Glutamatergic neuron (in vitro differentiated cells): ENCODE data around the gene RIMS3. TPM values are rescaled to one million over a fixed set of nuclear protein-coding genes. Genes with fewer than 3 reads are reported as not detected.

Source experiments
- DNase-seq: peaks from one replicate; pipeline ENCODE4 v3.0.0; 2022
- H3K27ac Mint-ChIP-seq: one replicate; pipeline ENCODE4 v1.8.0; 2020; ENCODE audit warnings: mild to moderate bottlenecking, mixed read lengths, inconsistent platforms; ENCODE audit not compliant: unreplicated experiment
- H3K27me3 Mint-ChIP-seq: one replicate; pipeline ENCODE4 v1.8.0; 2020; ENCODE audit warnings: mild to moderate bottlenecking, moderate library complexity, mixed read lengths, inconsistent platforms; ENCODE audit not compliant: unreplicated experiment
- H3K36me3 Mint-ChIP-seq: one replicate; pipeline ENCODE4 v1.8.0; 2020; ENCODE audit warnings: mild to moderate bottlenecking, mixed read lengths, inconsistent platforms; ENCODE audit not compliant: unreplicated experiment
- H3K4me1 Mint-ChIP-seq: one replicate; pipeline ENCODE4 v1.8.0; 2020; ENCODE audit warnings: mild to moderate bottlenecking, low read depth, mixed read lengths, inconsistent platforms; ENCODE audit not compliant: unreplicated experiment
- H3K4me3 Mint-ChIP-seq: one replicate; pipeline ENCODE4 v1.8.0; 2020; ENCODE audit warnings: mild to moderate bottlenecking, mixed read lengths, inconsistent platforms; ENCODE audit not compliant: unreplicated experiment
- H3K9me3 Mint-ChIP-seq: one replicate; pipeline ENCODE4 v1.8.0; 2020; ENCODE audit warnings: mild to moderate bottlenecking, moderate library complexity, mixed read lengths, inconsistent platforms; ENCODE audit not compliant: unreplicated experiment
- long read RNA-seq: library from polyadenylated mRNA; unstranded; transcript quantifications from one replicate; pipeline ENCODE4 v2.0.0, GENCODE V29; 2020; ENCODE audit not compliant: unreplicated experiment
- total RNA-seq: library from RNA; stranded (reverse); fragmentation: NEBNext Ultra II Directional; extraction: Animal tissue kit (Norgen Biotek cat#: 25700); gene quantifications from one replicate; pipeline ENCODE4 v1.2.1, GENCODE V29; 2021; ENCODE audit not compliant: unreplicated experiment
- TF ChIP-seq, protein P1 (sequence below): fragments of 200-600 bp; sonication (generic); IDR thresholded peaks from one replicate; pipeline ENCODE4 v1.5.0; 2021; ENCODE audit not compliant: partially characterized antibody, unreplicated experiment

RIMS3 gene
- 126 TPM for total RNA-seq
- long read RNA-seq, full-length matches to known transcripts, result 4 of 25 reads
- long read RNA-seq, partial matches to known transcripts, result 1 of 25 reads
- long read RNA-seq, other reads (novel, unspliced or antisense), result 20 of 25 reads

DNA sequence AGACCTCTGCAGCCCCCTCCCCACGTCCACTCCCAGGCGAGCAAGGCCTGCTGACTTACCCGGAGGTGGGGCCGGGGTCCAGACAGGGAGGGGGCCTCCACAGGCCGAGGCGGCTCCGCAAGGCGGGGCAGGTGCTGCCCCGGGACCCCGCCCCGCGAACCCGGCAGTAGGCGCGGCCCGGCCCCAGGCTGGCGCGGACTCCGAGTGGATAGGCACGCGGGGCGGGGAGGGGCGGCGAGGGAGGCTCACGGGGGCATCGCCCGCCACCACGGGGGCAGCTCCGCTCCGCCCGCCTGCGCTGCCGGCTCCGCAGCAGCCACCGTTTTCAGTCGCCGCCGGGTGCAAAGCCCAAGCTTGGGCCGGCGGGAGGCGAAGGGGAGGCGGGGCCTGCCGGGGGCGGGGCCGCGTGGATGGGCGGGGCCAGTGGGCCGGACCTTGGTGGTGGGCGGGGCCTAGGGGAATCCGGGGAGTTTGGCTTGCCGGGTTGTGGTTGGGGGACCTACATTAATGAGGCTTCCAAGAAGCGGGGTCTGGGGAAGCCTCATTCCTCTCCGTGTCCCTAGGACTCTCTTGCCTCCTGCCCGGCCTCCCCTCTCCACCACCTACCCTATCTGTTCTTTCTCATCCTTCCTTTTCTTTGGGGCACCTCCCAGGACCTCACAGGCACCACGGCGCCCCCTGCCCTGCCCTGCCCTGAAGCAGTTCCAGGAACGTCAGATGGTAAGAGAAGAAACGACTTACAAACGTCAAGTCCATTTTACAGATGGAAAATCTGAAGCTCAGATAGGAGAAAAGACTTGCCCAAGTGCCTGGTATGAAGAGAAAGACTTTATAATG is at the start of gene RIMS3:
Gene RIMS3 (minus strand): TSS at position 348 of the 837 bp plus-strand sequence. CDS start 23,757 bp downstream, outside the sequence.
- peaks cover 22% of the 10 kb centered on the region for H3K4me1 Mint-ChIP-seq
- peaks cover 7% of the 10 kb centered on the region for H3K9me3 Mint-ChIP-seq
- H3K36me3 Mint-ChIP-seq, result no peaks in the 10 kb centered on the region
- peaks cover 14% of the 10 kb centered on the region for H3K27me3 Mint-ChIP-seq
- H3K27ac Mint-ChIP-seq, result peak within 1 kb of the TSS; percentile 68
- TF ChIP-seq, protein P1, sequence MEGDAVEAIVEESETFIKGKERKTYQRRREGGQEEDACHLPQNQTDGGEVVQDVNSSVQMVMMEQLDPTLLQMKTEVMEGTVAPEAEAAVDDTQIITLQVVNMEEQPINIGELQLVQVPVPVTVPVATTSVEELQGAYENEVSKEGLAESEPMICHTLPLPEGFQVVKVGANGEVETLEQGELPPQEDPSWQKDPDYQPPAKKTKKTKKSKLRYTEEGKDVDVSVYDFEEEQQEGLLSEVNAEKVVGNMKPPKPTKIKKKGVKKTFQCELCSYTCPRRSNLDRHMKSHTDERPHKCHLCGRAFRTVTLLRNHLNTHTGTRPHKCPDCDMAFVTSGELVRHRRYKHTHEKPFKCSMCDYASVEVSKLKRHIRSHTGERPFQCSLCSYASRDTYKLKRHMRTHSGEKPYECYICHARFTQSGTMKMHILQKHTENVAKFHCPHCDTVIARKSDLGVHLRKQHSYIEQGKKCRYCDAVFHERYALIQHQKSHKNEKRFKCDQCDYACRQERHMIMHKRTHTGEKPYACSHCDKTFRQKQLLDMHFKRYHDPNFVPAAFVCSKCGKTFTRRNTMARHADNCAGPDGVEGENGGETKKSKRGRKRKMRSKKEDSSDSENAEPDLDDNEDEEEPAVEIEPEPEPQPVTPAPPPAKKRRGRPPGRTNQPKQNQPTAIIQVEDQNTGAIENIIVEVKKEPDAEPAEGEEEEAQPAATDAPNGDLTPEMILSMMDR, result no peak
- DNase-seq, result peak; percentile 93
- peak within 1 kb of the TSS; percentile 95 for H3K4me3 Mint-ChIP-seq

DNA sequence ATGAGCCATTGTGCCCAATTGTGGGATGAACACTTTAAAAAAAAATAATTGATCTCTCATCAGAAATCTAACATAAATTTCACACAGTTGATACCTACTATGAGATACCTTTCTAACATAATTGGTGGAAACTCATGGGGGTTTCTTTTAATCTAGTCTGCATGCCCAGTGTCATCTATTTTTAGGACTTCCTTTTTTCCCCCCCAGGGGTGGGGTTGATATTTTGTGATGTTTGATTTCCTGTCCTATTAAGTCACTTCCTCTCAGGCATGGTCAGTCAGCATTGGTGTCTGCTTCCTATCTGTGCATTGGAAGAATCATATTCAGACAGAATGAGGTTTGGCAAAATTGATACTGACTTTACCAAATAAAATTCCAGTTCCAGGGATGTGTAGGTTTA is 47.5 kb upstream of the RIMS3 start:
- H3K4me3 Mint-ChIP-seq, result no peak overlapping the region
- H3K27ac Mint-ChIP-seq, result no peak overlapping the region
- TF ChIP-seq, protein P1, result no peak
- peaks cover 7% of the 10 kb centered on the region for H3K27me3 Mint-ChIP-seq
- DNase-seq, result no peak
- peaks cover 3% of the 10 kb centered on the region for H3K9me3 Mint-ChIP-seq
- H3K36me3 Mint-ChIP-seq, result no peaks in the 10 kb centered on the region
- peaks cover 17% of the 10 kb centered on the region for H3K4me1 Mint-ChIP-seq

DNA sequence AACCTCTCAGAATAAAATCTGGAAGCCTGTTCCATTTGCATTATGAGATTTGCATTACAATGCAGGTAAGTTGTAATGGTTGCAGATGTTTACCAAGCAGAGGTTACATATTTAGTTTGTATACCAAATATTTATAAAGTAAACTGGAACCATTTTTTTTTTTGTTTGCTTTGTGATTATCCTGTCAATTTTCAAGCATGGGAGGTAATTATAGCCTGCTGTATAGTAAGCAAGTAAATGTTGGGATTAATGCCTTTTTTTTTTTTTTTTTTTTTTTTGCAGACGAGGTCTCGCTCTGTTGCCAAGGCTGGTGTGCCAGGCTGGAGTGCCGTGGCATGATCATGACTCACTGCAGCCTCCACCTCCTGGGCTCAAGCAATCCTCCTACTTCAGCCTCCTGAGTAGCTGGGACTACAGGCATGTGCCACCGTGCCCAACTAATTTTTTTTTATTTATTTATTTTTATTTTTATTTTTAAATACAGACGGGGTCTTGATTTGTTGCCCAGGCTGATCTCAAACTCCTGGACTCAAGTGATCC is 47.0 kb upstream of the RIMS3 start:
- DNase-seq, result no peak
- H3K4me3 Mint-ChIP-seq, result no peak overlapping the region
- peaks cover 7% of the 10 kb centered on the region for H3K27me3 Mint-ChIP-seq
- peaks cover 3% of the 10 kb centered on the region for H3K9me3 Mint-ChIP-seq
- no peaks in the 10 kb centered on the region for H3K36me3 Mint-ChIP-seq
- TF ChIP-seq, protein P1, result no peak
- peaks cover 17% of the 10 kb centered on the region for H3K4me1 Mint-ChIP-seq
- no peak overlapping the region for H3K27ac Mint-ChIP-seq

DNA sequence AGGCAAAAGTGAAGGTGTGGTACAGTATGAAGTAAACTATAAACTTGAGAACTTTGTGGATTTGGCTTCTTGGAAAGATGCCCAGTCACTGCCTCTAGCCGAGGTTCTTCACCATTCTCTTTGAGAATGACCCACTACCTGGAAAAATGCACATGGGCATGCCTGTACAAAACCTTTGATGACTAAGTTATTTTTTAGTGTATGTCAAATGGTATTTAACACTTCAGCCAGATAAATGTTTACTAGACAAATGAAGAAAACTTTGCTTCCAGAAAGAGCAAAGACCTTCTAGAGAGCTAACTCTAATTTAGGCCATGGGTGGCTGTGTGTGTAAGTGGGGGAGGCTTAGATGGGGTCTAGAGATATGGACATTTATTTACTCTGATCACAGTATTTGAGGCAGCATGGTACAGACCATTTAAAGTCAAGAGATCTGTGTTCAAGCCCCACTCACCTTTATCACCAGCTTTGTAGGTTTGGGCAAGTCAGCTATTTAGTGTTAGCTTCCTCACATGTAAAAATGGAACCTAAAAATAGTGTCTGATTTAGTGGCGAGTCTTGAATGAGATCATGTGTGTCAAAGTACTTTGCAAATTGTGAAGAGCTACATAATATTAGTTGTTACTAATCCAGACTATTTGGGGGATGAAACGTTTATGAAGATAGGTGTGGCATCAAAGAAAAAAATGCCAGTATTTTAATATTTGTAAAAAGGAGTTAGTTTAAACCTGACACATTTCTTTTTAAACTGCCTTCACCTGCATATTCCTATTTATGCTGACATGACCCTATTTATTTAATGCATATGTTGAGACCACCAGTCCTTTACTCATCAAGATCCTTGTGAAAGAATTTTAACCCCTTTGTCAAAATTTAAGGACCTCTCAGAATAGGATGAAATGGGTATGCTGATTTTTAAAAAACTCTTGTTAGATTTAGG is 46.3 kb upstream of the RIMS3 start:
- Mint-ChIP-seq H3K36me3 (no peaks in the 10 kb centered on the region), H3K9me3 (peaks cover 3% of the 10 kb centered on the region), H3K4me3 (peak overlapping the region; percentile 97), H3K27me3 (peaks cover 7% of the 10 kb centered on the region), H3K4me1 (peaks cover 17% of the 10 kb centered on the region), H3K27ac (no peak overlapping the region)
- DNase-seq, result no peak
- TF ChIP-seq, protein P1, result no peak
